LNCAP (cell line): ENCODE measurements around the gene DLG1.

Experiments used
- TF ChIP-seq, protein P1 (sequence below): fragments of 450-650 bp; IDR thresholded peaks from 2 replicates; pipeline ENCODE4 v1.5.1; 2017; ENCODE audit warnings: mild to moderate bottlenecking

DLG1 gene

DNA sequence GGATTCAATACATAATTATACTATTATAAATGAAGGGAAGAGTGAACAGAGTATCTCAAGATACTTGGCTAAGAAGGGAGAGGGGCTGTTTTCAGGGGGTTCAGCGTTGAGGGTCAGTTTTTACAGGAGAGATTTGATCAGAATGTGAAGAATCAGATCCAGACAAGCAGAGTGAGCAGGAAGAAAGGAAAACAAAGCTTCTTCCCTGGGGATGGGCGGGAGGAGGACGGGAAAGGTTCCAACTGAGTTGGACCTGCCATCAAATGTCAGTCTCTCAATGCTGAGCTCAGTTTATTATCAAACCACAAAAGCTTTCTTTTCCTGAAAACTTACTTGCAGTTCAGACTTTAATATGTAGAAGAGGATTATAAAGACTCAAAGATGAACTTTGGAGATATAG lies 262.8 kb downstream of the DLG1 start:
- TF ChIP-seq, protein P1, sequence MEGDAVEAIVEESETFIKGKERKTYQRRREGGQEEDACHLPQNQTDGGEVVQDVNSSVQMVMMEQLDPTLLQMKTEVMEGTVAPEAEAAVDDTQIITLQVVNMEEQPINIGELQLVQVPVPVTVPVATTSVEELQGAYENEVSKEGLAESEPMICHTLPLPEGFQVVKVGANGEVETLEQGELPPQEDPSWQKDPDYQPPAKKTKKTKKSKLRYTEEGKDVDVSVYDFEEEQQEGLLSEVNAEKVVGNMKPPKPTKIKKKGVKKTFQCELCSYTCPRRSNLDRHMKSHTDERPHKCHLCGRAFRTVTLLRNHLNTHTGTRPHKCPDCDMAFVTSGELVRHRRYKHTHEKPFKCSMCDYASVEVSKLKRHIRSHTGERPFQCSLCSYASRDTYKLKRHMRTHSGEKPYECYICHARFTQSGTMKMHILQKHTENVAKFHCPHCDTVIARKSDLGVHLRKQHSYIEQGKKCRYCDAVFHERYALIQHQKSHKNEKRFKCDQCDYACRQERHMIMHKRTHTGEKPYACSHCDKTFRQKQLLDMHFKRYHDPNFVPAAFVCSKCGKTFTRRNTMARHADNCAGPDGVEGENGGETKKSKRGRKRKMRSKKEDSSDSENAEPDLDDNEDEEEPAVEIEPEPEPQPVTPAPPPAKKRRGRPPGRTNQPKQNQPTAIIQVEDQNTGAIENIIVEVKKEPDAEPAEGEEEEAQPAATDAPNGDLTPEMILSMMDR = no peak

DNA sequence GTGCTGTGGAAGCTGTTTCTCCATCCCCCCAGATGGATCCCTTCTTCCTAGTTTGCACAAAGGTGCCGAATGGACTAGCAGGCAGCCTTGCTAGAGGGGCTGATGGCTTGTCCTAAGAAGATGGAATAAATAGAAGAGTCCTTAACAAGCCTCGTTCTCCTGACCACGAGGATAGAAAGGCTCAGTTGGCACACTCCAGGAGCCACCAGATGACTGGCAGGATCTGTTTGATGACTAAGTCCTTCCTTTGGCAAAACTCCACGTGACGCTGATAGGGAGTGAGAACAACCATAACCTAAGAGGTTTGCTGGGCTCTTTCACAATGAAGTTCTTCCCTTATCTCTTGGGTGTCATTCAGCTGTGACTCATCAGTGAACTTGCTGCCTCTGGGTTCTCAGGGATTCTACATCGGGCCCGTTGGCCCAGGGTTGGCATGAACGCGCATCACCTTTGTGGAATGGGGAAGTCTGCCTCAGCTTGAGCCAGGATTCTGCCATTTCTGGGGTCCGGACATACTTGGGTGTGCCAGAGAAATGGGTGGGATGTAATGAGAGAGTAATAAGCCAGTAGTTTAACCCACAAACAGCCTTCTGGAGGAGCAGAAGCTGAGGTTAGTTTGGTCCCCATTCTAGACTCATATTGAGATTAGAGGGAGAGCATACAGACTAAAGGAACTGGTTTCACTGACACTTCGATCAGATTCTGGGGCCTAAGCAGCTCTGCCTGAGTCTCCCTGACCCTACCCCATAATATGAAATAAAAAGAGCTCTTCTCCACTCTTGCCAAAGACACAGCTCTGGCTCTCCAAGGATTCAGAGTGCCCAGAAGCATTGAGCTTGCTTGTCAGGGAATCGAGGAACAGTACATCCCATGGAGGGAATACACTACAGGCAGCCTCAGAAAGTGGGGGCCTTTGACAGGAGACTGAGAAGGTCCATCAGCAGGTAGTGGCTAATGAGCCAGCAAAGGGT lies 266.8 kb downstream of the DLG1 start:
- TF ChIP-seq, protein P1 = no peak

DNA sequence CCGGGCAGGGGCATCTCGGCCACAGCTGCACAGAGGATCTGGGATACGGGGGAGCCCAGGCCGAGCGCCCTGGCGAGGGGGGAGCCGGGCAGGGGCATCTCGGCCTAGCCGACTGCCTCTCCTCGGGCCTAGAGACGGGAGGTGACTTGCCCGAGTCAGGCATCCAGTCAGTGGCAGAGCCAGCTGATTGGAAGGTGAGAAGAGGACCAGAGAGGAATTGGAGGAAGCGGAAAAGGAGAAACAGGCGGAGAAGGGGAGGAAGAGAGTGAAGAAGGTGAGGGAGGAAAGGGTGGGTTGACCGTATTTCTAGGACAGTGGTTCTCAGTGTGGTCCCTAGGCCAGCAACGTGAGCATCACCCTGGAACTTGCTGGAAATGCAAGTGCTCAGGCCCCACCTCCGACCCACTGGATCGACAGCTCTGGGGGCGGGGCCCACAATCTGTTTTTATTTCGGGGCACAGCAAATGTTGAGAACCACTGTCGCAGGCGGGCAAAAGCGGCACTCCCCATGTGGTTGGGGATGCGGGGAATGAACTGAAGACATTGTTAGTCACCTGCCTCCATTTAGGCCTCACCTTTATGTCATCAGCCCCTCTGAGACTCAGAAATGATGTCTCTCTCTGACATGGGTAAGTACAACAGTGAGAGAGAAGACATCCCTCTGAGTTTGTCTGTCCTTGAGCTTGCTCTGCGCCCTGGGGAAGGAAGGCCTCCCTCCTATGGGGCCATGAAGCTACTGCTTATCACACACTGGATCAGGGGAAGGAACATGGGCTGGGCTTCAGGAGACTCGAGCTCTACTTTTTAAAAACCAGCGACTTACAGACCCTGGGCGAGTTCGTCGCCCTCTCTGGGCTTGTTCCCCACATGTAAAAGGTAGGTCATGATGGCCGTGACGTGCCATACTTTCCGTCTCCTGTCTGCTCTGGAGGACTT lies 267.8 kb downstream of the DLG1 start:
- TF ChIP-seq, protein P1 = no peak

DNA sequence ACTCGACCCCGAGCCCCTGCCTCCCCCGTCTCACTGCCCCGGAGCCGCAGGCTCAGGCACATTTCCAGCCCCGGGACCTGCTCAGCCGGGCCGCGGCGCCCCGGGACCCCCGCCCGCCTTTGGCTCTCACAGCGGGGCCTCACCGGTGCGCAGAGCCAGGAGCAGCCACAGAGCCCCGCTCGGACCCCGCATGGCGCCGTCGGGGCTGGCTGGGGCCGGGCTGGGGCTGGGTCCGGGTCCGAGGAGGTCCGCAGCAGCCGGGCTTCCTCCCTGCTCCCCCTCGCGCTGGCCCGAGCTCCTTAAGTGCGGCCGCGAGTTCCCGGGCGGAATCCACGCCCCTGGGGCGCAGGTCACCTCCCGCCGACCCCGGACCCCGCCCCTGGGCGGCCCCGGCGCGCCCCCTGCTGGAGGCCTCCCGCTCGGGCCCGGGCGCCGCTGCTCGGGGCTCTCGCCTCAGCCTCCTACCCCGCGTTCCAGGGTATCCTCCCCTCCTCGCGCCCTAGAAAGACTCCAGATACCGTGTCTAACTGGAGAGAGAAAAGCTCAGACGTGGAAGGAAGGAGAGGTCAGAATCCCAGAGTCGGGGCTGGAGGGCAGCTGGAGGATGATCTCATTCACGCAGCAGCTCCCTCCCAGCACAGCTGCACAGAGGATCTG lies 268.8 kb downstream of the DLG1 start, which contains the start of gene MELTF:
MELTF (minus strand) TSS at position 307 of the 657 bp plus-strand sequence; CDS start at position 192, 115 bp downstream.
- TF ChIP-seq, protein P1 = peak; percentile 35

DNA sequence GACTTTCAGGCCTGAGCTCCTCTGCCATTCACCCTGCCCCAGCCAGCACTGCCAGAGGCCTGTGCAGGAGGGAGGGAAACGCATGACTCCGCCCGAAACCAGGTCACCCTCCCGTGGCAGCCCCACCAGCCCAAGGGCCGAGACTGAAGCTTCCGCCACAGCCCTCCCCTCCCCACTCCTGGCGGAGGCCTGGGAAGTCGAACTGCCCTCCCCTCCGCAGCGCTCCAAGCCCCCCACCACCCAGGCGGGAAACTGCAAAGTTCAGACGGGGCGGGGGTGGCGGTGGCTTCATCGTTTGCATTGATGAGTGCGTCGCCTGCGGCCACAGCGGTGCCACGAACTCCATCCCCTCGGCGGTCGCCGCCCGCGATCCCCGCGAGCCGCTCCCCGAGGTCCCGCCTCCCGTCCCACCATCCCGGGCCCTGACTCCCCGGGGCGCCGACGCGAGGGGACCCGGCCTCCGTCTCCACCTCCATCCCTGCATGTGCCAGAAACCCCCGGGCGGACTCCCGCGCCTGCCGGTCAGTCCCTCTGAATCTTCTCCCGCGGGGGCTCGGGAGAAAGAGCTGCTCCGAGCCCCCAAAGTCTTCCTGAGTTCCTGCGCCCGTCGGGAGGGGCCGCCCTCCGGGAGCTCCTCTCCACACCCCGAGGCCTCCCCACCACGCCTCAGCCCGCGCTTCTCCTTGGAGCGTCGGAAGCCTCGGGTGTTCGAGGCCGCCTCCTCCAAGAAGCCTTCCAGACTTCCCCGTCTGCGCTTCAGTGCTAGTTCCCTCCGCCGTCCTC lies 269.5 kb downstream of the DLG1 start:
- TF ChIP-seq, protein P1 = no peak

DNA sequence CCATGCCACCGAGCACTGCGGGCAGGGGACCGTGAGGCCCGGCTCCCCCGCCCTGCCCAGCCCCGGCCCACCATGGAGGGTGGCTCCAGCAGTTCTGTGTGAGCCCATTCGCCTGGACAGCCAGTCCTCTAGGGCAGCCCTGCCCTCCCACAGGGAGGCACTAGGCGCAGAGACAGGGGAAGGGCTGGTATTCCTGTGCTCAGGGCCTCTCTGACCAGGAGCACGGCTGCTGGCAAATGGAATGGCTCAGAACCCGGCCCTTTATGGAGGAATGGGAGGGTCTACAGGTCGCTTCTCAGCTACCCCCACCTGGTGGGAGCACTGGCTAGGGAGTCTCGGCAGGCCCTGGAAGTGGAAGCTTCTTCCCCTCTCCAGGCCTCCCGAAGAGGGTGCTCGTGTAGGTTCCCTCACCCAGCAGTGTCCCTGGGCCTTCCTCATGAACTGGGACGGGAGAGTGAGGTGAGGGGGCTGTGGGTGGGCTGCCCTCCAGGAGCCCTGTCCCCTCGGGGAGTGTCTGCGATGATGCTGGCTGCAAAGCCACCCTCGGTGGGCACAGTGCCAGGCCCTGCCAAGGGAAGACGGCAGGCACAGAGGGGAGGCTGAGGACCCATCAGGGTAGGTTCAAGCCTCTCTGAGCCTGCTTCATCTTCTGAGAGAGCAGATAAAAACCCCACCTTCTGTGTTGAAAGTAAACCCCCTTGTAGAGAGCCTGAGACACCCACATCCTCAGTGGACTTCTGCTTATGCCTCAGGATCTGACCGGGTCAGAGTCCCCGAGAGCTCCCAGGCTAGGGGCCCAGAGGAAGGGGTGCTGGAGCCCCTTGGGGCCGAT lies 270.3 kb downstream of the DLG1 start:
- TF ChIP-seq, protein P1 = no peak
